ENCODE results near the gene PTPRT.

PTPRT gene

DNA sequence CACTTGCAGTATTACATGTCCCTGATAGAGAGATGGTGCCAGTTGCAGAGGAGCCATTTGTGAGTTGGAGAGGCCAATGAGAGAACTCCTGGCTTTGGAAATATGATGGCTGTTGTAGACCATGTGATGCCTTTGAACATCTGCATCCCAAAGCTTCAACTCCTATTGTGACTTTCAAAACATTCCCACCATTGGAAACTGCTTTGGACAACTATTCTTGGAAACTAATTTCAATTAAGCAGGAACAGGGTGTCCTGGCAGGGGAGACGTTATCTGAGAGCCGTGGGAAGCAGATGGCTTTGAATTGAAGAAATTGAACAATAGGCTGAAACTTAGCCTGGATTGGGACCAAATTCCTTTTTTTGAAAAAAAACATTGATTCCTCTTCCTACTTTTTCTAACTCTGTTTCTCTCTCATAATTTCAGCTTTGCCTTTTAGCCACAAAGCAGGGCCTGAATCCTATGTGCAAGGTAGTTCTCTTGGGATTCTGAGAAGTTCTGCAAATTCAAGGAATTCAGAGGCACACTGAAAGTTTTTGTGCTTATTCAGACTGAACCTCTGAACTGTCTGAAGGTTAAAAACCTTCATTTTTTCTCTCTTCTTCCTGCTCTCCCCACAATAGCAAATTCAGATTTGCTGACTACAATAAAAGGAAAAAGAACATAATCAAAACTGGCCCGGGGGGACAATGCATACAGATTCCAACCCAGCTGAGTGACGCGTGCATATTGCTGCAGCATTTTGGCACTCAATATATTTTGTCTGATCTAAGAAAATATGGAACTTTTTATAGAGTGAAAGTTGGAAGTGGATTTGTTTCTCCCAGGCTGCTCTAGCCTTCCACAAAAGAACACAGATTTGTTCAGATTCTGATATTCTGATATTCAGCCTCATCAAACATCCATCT lies 851.2 kb downstream of the PTPRT start:
- TF ChIP-seq POLR2A (IDR thresholded peaks at IDR 0.05; ENCODE audit: low read depth, low read length), result no peak
- FAIRE-seq, result no peak
- no peak for DNase-seq (ENCODE audit: insufficient read length, low spot score)

DNA sequence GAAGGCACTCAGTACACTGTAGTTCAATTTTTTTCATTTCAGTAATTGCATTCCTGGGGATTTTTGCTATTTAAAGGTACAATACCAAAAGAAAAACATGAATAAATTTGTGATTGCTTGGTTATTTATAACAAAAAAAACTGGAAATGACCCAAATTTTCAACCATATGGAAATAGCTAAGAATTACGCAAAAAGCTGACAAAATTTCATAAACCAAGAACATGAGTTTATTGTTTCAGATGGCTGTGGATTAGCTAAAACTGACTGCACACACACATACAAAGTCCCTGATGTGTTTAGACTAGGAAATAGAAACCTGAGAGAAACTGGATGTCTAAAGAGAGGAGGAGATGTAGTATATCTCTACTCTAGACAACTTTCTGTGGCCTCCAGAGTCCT lies 853.1 kb downstream of the PTPRT start:
- no peak for TF ChIP-seq POLR2A (IDR thresholded peaks at IDR 0.05; ENCODE audit: low read depth, low read length)
- DNase-seq (ENCODE audit: insufficient read length, low spot score) (no peak), FAIRE-seq (no peak)

DNA sequence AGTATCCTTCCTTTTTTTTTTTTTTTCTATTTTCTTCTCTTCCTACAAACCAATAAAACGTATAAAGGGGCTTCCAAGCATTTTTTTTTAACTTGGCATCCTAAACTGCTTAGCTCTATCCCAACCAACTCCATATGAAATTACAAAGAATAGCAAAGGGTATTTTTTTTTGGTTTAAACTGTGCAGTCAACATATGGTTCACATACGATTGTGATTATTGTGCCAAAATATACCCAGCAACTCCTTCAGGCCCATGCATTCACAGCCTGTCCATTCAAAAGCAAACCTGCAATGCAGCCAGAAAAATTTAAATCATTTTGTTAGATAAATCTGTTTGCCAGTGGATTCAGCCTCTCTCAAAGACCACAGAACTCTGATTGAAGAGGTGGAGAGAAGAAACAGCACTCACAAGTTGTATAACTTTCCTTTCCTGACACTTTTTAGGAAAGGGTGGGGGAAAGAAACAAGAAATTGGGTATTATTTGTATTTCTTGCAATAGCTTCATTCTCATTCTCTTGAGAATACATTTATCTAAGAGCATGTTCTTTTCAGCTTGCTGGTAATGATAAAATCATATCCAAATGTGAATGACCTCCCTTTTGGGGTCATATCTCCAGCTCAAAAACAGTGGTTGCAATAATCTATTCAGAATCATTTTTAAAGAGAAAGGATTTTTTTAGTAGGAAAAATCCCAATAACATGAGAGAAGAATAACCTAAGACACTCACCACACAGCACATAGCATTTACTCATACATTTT lies 870.3 kb downstream of the PTPRT start:
- no peak for FAIRE-seq
- DNase-seq (ENCODE audit: insufficient read length, low spot score), result no peak
- no peak for TF ChIP-seq POLR2A (IDR thresholded peaks at IDR 0.05; ENCODE audit: low read depth, low read length)

GRCh38 chr20:42313704-42314103 lies 876.0 kb downstream of the PTPRT start:
- TF ChIP-seq POLR2A (IDR thresholded peaks at IDR 0.05; ENCODE audit: low read depth, low read length), result no peak
- no peak for DNase-seq (ENCODE audit: insufficient read length, low spot score)
- FAIRE-seq, result no peak

DNA sequence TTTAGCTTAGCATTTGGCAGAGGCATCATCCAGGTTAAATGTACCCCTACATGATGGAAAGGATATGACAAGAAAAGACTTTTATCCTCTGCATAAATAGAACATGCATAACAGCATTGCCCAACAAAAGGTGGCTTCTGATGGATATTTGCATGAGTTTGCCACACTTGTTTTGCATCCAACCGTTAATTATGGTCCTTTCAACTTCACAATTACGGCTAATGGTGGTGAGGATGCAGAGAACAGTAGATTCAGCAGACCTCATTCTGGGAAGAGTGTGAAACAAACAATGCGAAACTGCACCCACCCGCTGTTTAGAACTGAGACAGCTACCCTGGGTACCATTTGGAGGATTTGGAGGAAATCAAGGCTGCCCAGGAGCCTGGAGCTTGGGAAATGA lies 880.7 kb downstream of the PTPRT start:
- no peak for TF ChIP-seq POLR2A (IDR thresholded peaks at IDR 0.05; ENCODE audit: low read depth, low read length)
- DNase-seq (ENCODE audit: insufficient read length, low spot score), result no peak

GRCh38 chr20:42308171-42308570 lies 881.5 kb downstream of the PTPRT start:
- FAIRE-seq (no peak), DNase-seq (ENCODE audit: insufficient read length, low spot score) (no peak)
- no peak for TF ChIP-seq POLR2A (IDR thresholded peaks at IDR 0.05; ENCODE audit: low read depth, low read length)

More for the DNA sequence above, 880.7 kb downstream of the PTPRT start:
- no peak for FAIRE-seq

DNA sequence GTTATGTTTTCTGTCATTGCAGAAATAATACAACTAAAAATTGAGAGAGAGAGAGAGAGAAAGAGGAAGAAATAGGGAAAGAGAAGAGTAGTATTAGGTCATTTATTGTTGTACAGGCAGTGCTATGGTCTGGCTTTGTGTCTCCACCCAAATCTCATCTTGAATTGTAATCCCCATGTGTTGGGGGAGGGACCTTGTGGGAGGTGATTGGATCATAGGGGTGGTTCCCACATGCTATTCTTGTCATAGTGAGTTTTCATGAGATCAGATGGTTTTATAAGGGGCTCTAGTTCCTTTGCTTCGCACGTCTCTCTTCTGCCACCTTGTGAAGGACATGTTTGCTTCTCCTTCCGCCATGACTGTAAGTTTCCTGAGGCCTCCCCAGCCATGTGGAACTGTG lies 894.1 kb downstream of the PTPRT start:
- DNase-seq (ENCODE audit: insufficient read length, low spot score) (no peak), FAIRE-seq (no peak)
- TF ChIP-seq POLR2A (IDR thresholded peaks at IDR 0.05; ENCODE audit: low read depth, low read length), result no peak

GRCh38 chr20:42294976-42295375 lies 894.7 kb downstream of the PTPRT start:
- TF ChIP-seq POLR2A (IDR thresholded peaks at IDR 0.05; ENCODE audit: low read depth, low read length), result no peak
- no peak for FAIRE-seq
- DNase-seq (ENCODE audit: insufficient read length, low spot score), result no peak

DNA sequence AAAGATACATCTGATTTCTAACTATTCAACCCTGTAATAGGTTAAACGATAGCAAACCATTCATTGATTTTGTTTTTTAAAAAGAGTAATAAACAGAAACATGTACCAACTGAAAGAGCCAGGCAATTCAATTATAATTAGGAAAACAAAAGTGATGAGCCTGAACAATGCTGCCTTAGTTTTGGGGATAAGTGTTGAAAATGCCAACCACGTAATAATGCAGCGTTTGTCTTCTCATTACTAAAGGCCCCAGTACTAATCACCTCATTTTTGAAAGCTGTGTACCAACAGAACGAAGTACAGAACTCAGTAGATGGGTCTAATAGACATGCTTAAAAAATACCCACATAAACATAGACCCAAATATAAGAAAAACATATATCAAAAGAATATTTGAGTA lies 907.9 kb downstream of the PTPRT start:
- TF ChIP-seq POLR2A (IDR thresholded peaks at IDR 0.05; ENCODE audit: low read depth, low read length), result no peak
- DNase-seq (ENCODE audit: insufficient read length, low spot score) (no peak), FAIRE-seq (no peak)

- no peak for TF ChIP-seq POLR2A (IDR thresholded peaks at IDR 0.05; ENCODE audit: low read depth, low read length)
- no peak for FAIRE-seq
- no peak for DNase-seq (ENCODE audit: insufficient read length, low spot score)
Observed at GRCh38 chr20:42276718-42277602, 912.7 kb downstream of the PTPRT start.

- no peak for FAIRE-seq
Observed at GRCh38 chr20:42274986-42275385, 914.7 kb downstream of the PTPRT start.

DNA sequence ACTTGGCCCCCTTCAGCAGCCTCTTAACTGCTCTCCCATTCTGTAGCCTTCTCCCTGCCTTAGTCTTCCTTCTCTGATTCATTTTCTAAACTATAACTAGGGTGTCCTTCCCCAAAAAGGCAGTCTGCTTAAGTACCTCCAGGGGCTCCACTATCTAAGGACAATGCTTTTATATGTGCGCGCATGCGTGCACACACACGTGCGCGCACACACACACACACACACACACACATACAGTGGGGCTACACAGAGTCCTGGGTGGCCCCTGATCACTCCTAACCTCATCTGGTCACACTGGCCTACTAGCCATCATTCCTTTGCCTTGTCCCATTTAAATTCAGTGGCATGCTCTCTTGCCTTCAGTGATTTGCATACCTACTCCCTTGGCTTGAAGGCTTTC lies 917.2 kb downstream of the PTPRT start:
- DNase-seq (ENCODE audit: insufficient read length, low spot score) (no peak), FAIRE-seq (no peak)
- TF ChIP-seq POLR2A (IDR thresholded peaks at IDR 0.05; ENCODE audit: low read depth, low read length), result no peak

More at GRCh38 chr20:42274986-42275385, 914.7 kb downstream of the PTPRT start:
- DNase-seq (ENCODE audit: insufficient read length, low spot score), result no peak
- TF ChIP-seq POLR2A (IDR thresholded peaks at IDR 0.05; ENCODE audit: low read depth, low read length), result no peak

GRCh38 chr20:42270539-42270938 lies 919.2 kb downstream of the PTPRT start:
- FAIRE-seq (no peak), DNase-seq (ENCODE audit: insufficient read length, low spot score) (no peak)
- TF ChIP-seq POLR2A (IDR thresholded peaks at IDR 0.05; ENCODE audit: low read depth, low read length), result no peak
